Keratinocyte (primary cell): ENCODE measurements around the gene CPNE4.

Experiments used
- CTCF ChIP-seq, 3 experiments: IDR thresholded peaks in 1 of 3; conservative IDR thresholded peaks in 1 of 3; optimal IDR thresholded peaks in 1 of 3; 2 replicates in 2 of 3; 3 replicates in 1 of 3; pipeline versions ENCODE3 to v1.5.1; 2011; ENCODE audit warnings: low read length in 3 of 3, mild to moderate bottlenecking in 3 of 3, moderate library complexity in 2 of 3, control low read depth in 1 of 3, inconsistent platforms in 1 of 3; ENCODE audit not compliant: insufficient read depth in 2 of 3; ENCODE audit errors: extremely low read depth in 1 of 3
- EZH2 ChIP-seq: IDR thresholded peaks from one replicate; pipeline ENCODE4 v1.6.1; 2012; ENCODE audit warnings: inconsistent platforms, mild to moderate bottlenecking, low read length, moderate library complexity

GRCh38 chr3:131540143-131540542, 494.7 kb downstream of the CPNE4 start:
- TF ChIP-seq CTCF (optimal IDR thresholded peaks at IDR 0.05 in 1 of 3, IDR thresholded peaks at IDR 0.05 in 1 of 3, conservative IDR thresholded peaks at IDR 0.05 in 1 of 3; ENCODE audit: extremely low read depth in 1 of 3, insufficient read depth in 2 of 3, low read length in 3 of 3) = no peak
- no peak for TF ChIP-seq EZH2
